ENCODE results near the gene ANO2. TPM values are rescaled to one million over a fixed set of nuclear protein-coding genes. Genes with fewer than 3 reads are reported as not detected.

Gene ANO2
- total RNA-seq, 2 experiments from 2014 or later: not detected

- POLR2A ChIA-PET: no interaction called here
- Mint-ChIP-seq H3K4me1 (ENCODE audit: low read depth) (no peaks in the 10 kb centered on the region), H3K27me3 (peaks cover 11% of the 10 kb centered on the region), H3K4me3 (no peak overlapping the region), H3K9me3 (no peaks in the 10 kb centered on the region), H3K27ac (no peak overlapping the region), H3K36me3 (ENCODE audit: low read depth) (no peaks in the 10 kb centered on the region)
- CTCF ChIA-PET: interaction anchor here (1.6 kb wide), 1 partner anchor 14 kb away, joined by 4 read pairs; no protein-coding TSS in a partner anchor
- intact Hi-C loops (cut with micrococcal nuclease): no loop called here
- ATAC-seq (no peak), DNase-seq (no peak)
- TF ChIP-seq, protein P1, sequence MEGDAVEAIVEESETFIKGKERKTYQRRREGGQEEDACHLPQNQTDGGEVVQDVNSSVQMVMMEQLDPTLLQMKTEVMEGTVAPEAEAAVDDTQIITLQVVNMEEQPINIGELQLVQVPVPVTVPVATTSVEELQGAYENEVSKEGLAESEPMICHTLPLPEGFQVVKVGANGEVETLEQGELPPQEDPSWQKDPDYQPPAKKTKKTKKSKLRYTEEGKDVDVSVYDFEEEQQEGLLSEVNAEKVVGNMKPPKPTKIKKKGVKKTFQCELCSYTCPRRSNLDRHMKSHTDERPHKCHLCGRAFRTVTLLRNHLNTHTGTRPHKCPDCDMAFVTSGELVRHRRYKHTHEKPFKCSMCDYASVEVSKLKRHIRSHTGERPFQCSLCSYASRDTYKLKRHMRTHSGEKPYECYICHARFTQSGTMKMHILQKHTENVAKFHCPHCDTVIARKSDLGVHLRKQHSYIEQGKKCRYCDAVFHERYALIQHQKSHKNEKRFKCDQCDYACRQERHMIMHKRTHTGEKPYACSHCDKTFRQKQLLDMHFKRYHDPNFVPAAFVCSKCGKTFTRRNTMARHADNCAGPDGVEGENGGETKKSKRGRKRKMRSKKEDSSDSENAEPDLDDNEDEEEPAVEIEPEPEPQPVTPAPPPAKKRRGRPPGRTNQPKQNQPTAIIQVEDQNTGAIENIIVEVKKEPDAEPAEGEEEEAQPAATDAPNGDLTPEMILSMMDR (IDR thresholded peaks at IDR 0.05): no peak
Measured at GRCh38 chr12:5571115-5571514, 373.9 kb downstream of the ANO2 start.

DNA sequence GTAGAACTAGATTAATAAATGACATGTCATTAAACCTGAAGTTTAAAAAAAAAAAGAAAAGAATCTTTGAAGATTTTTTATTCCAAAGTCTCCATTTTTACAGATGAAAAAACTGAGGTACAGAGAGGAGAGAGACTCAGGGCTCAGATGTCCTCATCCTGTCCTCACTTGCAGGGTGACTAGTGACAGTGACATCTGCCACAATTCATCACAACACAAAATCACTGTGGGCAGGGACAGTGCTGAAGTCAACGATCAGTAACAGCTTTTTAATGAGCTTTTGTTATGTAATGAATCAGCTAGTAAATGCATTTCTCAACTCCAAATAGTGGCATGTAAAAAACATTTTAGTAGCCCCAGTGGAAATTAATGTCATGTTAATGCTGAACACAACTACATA, 374.6 kb downstream of the ANO2 start:
- intact Hi-C loops (cut with micrococcal nuclease): no loop called here
- Mint-ChIP-seq H3K27ac (no peak overlapping the region), H3K4me1 (ENCODE audit: low read depth) (no peaks in the 10 kb centered on the region), H3K27me3 (peaks cover 11% of the 10 kb centered on the region), H3K4me3 (no peak overlapping the region), H3K36me3 (ENCODE audit: low read depth) (no peaks in the 10 kb centered on the region), H3K9me3 (no peaks in the 10 kb centered on the region)
- CTCF ChIA-PET: interaction anchor here (1.6 kb wide), 1 partner anchor 14 kb away, joined by 4 read pairs; no protein-coding TSS in a partner anchor
- TF ChIP-seq, protein P1 (IDR thresholded peaks at IDR 0.05): no peak
- DNase-seq: no peak
- POLR2A ChIA-PET: no interaction called here
- no peak for ATAC-seq

- DNase-seq (no peak), ATAC-seq (no peak)
- TF ChIP-seq, protein P1 (IDR thresholded peaks at IDR 0.05): no peak
- Mint-ChIP-seq H3K9me3 (no peaks in the 10 kb centered on the region), H3K36me3 (ENCODE audit: low read depth) (no peaks in the 10 kb centered on the region), H3K4me3 (no peak overlapping the region), H3K27ac (no peak overlapping the region), H3K4me1 (ENCODE audit: low read depth) (no peaks in the 10 kb centered on the region), H3K27me3 (peaks cover 10% of the 10 kb centered on the region)
- ChIA-PET CTCF (no interaction called here), POLR2A (no interaction called here)
- intact Hi-C loops (cut with micrococcal nuclease): no loop called here
Measured at GRCh38 chr12:5568325-5568981, 376.6 kb downstream of the ANO2 start.

- no peak overlapping the region for H3K4me3 Mint-ChIP-seq
- no peaks in the 10 kb centered on the region for H3K36me3 Mint-ChIP-seq (ENCODE audit: low read depth)
- H3K27me3 Mint-ChIP-seq: peaks cover 10% of the 10 kb centered on the region
- ATAC-seq (no peak), DNase-seq (no peak)
- TF ChIP-seq, protein P1 (IDR thresholded peaks at IDR 0.05): no peak
- no peak overlapping the region for H3K27ac Mint-ChIP-seq
- CTCF ChIA-PET: interaction anchor here (1.0 kb wide), 1 partner anchor 12 kb away, joined by 3 read pairs; no protein-coding TSS in a partner anchor
- POLR2A ChIA-PET: no interaction called here
- no peaks in the 10 kb centered on the region for H3K9me3 Mint-ChIP-seq
- no peaks in the 10 kb centered on the region for H3K4me1 Mint-ChIP-seq (ENCODE audit: low read depth)
- intact Hi-C loops (cut with micrococcal nuclease): no loop called here
Measured at GRCh38 chr12:5567016-5567725, 377.9 kb downstream of the ANO2 start.

DNA sequence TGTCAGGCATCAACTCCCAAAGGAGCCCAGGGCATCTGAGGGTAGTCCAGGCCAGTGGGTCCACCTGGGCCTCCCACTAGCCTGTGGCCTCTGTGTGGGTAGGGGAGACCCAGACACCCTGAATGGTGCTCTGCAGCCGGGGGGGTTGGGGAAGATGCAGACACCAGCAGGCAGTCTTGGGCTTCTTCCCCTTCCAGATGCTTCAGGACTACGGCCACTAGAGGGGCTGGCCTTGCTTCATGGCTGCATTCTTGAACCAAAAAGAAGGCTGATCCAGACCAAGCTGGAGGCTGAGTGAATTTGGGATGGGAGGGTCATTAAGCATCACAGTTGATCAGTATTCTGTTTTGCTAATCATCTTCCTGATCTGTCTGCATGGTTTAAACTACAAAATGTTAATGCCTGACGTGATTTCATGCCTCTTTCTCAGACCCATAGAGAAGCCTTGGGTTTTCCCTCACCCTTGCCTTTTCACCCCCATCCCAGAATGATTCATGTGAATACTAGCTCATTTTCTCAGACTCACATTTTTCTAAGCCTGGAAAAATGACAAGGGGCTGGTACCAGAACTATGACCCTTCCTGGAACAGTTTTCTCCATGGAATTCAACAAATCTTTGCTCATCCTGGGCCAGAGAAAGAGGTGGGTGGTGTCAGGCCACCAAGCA, 379.0 kb downstream of the ANO2 start:
- H3K36me3 Mint-ChIP-seq (ENCODE audit: low read depth): no peaks in the 10 kb centered on the region
- DNase-seq (no peak), ATAC-seq (no peak)
- no peaks in the 10 kb centered on the region for H3K4me1 Mint-ChIP-seq (ENCODE audit: low read depth)
- H3K27ac Mint-ChIP-seq: no peak overlapping the region
- intact Hi-C loops (cut with micrococcal nuclease): no loop called here
- TF ChIP-seq, protein P1 (IDR thresholded peaks at IDR 0.05): no peak
- no peaks in the 10 kb centered on the region for H3K9me3 Mint-ChIP-seq
- no peak overlapping the region for H3K4me3 Mint-ChIP-seq
- ChIA-PET CTCF (no interaction called here), POLR2A (no interaction called here)
- H3K27me3 Mint-ChIP-seq: peaks cover 10% of the 10 kb centered on the region

Data from activated CD8-positive, alpha-beta T cell treated with anti-CD3 and anti-CD28 coated beads for 36 hours (primary cell).